GM21423 (cell line): ENCODE measurements around the gene DNAJB6.
A peak's percentile ranks its signal among the peaks of the same experiment; 100 is the strongest.

Source experiments
- ATAC-seq: cut with Tn5 transposase; IDR thresholded peaks from one replicate; pipeline ENCODE4 v1.9.1; 2021; ENCODE audit warnings: mild to moderate bottlenecking, moderate library complexity; ENCODE audit not compliant: unreplicated experiment

The DNAJB6 gene

DNA sequence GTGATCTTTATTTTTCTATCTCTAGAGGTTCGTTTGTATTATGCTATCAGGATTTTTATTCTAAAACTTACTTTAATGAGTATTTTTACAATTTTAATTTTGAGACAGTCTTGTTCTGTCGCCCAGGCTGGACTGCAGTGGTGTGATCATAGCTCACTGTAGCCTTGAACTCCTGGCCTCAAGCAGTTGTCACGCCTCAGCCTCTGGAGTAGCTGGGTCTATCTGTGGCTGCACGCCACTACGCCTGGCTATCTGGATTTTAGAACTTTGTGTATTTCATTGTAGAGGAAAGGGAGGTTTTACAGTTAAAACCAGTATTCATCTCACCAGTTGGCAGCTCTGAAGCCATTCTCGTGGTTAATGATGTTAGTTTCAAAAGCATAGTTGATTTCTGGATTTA lies 25.9 kb downstream of the DNAJB6 start:
- no peak for ATAC-seq

DNA sequence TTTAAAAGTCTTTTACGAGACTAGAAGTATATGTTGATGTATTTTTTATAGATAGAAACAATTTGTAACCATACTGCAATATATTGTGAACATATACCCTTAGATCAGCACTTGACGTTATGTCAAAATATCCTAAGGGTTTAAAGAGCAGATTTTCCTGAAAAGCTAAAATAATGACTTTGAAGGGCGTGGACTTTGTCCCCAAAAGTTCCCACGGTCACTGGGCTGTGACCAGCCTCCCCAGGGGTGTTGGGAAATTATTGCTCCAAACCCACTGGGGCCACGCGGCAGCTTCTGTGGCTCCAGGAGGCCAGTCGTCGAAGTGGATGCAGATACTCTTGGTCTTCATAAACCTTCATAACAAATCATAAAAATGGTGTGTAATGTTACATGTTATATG lies 29.9 kb downstream of the DNAJB6 start:
- no peak for ATAC-seq

DNA sequence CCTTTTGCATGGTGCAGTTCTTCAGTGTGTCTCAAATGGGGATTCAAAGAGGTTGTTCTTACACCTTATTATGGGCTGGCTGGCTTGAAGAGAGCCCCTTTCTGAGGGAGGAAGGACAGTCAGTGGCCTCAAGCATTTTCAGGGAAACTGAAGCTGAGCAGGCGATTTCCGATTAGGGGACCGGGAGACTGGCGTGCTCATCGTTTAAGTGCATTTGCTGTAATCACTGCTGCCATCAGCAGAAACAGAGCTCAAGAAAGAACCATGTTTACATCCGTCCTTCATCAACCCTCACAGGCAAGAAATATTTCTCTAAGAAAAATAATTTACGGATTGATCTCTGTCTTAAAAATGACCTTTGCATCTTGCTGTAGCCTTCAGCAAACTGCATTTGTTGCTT lies 32.2 kb downstream of the DNAJB6 start:
- no peak for ATAC-seq

DNA sequence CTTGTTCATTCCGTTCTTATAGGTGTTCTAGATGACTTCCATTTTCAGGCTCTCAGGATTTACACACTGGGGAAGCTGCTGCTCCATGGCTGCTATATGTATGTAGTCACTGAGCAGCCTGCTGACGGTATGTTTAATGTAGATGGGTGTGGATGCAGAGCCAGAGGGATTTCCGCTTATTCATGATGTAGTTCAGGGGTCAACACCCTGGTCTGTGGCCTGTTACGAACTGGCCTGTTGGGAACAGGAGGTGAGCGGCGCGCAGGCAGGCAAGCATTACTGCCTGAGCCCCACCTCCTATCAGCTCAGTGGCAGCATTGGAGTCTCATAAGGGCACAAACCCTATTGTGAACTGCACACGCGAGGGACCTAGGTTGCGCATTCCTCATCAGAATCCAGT lies 33.9 kb downstream of the DNAJB6 start:
- ATAC-seq = no peak

DNA sequence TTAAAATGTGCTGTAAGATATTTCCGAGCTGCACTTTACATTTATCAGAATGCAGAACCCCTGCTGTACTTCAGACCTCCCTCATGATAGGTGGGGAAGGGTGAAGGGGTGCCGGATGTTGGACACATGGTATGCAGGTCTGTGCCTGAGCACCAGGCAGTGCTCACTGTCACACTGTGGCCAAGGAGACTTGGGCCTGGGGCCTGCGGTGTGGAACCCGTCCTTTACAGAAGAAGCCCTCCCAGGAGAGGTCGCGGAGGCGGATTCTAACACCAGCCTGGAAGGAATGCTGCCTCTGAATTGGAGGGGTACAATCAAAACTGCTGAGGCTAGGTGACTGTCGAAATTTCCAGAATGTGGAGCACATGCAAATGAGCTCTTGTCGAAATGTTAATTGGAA lies 34.5 kb downstream of the DNAJB6 start:
- ATAC-seq = no peak

DNA sequence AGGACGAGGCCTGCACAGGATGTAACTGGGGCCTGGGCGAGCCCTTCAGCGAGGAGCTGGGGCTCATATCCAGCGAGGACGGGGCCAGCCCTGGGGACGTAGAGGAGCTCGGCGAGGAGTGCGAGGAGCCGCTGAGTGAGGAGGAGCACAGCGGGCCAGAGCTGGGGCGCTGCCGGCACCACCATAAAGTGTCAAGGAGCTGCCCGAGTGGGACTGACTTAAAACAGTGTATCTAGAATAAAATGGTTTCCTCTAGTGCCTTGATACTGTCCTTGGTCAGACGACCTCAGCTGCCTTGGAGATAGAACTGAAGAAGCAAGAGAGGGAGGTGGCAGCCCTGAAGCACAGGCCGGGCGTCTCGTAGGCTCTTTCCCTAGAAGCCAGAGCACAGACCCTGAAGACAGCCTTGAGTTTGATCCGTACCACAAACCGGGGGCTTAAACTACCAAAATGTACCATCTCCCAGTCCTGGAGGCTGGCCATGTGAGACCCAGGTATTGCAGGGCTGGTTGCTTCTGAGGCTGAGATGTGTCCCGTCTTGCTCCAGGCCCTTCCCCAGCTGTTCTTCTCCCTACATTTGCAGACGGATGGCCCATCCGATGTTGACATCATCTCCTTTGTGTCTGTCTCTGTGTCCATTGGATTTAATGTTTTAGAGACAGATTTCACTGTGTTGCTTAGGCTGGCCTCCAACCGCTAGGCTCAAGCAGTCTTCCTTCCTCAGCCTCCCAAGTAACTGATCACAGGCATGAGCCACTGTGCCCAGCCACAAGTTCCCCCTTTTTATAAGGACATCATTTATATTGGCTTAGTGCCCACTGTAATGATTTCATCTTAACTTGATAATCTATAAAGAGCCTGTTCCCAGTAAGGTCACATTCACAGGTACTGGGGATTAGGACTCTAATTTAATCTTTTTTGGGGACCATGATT lies 35.8 kb downstream of the DNAJB6 start:
- no peak for ATAC-seq

DNA sequence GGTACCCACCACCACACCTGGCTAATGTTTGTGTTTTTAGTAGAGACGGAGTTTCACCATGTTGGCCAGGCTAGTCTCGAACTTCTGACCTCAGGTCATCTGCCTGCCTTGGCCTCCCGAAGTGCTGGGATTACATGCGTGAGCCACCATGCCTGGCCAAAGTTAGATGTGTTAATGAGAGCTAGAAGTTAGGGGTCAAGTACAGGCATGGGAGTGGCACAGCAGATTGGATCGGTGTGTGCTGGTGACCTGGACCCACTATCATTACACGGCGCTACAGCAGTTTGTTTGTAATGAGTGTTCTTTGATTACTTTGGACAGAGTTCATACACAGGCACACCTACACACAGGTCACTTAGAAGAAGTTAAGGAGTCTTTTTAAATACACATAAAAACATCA lies 36.7 kb downstream of the DNAJB6 start:
- ATAC-seq = no peak

DNA sequence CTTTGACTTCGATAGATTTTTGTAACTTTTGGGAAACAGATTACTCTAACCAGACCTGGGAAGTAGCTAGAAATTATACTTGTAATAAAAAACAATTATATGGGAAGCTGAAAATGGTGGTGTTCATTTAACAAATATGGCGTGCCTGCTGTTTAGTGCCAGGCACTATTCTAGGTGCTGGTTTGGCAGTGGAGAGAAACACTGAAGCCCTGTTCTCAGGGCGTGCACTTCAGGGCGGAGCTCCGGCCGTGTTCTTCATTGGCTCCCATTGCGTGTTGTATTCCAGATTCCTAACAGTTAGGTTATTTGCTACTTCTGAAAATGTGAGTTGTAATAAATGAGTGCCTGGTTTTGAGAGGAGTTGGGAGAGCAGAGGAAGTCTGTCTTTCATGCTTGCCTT lies 38.6 kb downstream of the DNAJB6 start:
- ATAC-seq = no peak

DNA sequence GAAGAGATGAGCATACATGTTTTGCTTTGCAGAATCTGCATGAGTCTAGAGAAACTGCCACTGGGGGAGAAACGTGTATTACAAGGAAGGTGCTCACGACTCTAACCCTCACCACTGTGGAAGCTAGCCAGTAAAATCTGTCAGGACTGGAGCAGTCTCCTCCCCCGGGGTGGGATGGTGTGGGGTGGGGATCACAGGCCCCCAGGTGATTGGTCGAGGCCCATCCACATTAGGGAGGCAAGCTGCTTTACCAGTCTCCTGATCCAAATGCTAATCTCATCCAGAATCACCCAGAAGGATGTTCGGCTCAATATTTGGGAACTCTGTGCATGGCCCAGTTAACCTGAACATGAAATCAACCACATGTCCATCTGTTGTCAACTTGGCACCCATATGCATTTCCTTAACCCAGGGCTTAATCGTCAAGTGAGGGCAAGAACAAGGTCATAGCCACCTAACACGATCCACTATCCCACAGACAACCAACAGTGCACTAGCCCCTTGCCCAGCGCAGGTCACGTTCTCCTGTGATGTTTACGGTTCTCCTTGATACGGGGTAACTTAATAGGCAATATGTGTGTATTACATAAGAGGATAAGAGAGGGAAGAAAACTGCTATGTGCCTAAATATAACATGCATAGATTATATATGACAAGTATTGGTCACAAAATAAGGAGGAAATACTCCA lies 40.8 kb downstream of the DNAJB6 start:
- ATAC-seq = no peak

DNA sequence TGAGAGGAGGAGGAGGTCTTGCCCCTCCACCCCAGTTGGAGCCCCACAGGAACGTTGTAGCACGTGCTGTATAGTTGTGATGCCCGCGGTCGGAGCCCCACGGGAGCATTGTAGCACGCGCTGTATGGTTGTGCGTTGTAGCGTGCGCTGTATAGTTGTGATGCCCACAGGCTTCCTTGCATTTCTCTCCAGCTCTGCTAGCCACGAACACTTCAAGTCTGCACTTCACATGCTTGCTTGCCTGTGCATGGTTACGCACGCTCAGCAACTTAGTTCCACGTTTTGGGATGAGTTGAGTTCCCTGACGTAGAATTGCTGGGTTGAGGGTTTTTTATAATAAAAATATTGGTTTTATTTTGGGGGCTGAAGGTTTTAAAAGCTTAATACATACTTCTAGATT lies 41.6 kb downstream of the DNAJB6 start:
- ATAC-seq = no peak

DNA sequence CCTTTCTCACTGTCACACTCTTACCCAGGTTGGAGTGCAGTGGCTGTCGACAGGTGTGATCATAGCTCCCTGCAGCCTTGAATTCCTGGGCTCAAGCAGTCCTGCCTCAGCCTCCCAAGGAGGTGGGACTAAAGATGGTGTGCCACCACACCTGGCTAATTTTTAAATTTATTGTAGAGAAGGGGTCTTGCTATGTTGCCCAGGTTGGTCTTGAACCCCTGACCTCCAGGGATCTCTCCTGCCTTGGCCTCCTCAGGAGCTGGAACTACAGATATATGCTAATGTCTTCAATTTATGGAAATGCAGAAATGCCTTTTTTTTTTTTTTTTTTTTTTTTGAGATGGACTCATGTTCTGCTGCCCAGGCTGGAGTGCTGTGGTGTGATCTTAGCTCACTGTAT lies 42.7 kb downstream of the DNAJB6 start:
- ATAC-seq = no peak

DNA sequence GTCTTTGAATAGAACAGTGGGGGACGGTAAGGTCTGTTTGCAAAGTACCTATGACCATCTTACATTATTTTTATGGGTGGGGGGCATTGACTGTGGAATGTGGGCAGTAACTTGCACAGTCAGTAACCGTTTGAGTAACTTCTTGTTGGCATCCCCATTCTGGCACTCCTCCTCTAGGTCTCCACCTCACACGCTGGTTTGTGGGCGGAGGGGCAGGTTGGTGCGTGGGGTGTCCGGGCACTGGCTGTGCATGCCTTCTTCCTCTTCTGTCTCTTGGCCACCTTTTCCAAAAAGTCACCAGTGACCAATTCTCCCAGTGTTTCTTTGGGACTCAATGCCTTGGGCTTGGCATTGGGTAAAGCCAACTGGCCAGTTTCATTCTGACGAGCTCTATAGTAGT lies 43.6 kb downstream of the DNAJB6 start:
- ATAC-seq = no peak

DNA sequence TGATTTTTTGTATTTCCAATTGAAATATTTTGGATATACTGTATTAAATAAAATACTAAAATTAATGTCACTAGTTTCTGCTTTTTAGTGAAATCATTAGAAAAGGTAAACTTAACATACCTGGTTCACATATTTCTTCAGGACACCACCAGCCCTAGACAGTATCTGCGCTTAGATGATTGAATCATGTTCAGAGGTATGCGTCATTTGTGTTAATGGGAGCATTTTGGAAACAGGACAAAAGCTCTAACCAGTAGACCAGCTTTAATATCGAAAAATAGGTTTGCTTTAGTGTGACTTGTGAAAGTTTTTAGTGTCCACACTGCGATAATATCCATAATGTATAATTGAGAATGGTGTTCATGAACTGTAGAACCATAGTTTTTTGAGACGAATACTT lies 47.1 kb downstream of the DNAJB6 start:
- ATAC-seq = no peak

DNA sequence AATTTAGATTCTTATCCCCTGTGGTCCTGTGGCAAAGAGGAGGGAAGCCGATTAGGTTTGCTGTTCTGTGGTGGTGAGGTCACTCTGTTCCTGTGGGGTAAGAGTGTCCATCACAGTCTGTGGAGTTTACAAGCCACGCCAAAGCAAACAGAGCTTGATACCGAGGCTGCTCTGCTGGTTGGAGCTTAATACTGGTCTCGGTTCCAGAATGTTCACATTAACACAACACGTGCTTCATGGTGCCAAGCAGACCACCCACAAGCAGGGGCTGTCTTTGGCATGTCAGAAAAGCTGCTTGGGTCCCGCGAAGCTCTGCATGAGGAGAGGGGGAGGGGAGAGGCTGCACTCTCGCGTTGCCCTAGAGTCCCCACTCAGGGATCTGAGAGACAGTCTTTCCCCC lies 47.5 kb downstream of the DNAJB6 start:
- ATAC-seq = no peak

DNA sequence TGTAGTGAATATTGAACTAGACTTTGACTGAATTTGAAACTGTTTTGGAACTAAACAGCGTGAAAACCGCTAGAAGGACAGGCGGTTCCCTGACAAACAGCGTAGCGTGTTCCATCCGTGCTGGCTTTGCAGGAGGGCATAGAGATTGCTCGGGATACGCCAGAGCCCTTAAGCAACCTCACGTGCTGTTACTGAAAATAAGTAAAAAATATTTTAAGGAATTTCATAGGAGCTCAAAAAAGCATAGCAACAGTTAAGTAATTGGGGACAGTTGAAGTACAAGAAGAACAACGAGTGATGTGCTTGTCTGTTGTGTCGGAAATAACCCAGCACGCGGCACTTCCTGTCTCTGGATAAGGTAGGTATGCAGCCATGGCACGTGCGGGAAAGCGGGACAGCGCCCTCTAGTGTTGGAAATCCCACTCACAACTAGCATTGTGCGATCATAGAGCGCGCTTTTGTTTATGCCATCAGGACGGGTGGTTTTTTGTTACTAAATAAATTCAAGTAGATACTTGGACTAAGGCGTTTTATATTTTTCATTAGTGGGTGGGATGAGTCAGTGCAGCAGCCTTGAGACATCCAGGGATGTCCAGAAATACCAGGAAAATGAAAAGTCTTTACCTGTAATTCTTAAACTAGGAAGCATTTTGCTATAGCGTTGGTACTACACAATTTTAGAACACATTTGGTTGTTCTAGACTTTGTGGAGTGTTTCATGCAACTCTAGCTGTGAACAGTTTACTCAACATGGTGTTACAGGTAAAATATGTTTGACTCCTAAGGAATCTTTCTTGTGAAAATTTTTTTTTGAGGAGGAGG lies 50.4 kb downstream of the DNAJB6 start:
- peak; percentile 82 for ATAC-seq

DNA sequence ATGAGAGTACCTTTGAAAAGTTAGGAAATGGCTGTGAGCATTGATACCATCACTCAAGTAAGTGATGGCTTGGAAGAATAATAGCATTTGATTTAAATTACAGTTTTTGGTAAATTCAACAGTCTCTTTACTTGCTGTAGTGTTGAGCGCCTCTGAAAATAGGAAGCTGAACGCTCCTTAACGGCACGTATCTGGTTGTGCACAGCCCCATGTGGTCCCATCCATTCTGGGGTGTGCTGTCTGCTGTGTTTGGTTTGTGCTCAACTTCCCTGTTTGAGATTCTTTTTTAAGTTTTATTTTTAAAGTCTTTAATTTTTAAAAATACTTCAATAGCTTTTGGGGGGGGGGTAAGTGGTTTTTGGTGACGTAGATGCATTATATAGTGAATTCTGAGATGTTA lies 51.5 kb downstream of the DNAJB6 start:
- no peak for ATAC-seq

DNA sequence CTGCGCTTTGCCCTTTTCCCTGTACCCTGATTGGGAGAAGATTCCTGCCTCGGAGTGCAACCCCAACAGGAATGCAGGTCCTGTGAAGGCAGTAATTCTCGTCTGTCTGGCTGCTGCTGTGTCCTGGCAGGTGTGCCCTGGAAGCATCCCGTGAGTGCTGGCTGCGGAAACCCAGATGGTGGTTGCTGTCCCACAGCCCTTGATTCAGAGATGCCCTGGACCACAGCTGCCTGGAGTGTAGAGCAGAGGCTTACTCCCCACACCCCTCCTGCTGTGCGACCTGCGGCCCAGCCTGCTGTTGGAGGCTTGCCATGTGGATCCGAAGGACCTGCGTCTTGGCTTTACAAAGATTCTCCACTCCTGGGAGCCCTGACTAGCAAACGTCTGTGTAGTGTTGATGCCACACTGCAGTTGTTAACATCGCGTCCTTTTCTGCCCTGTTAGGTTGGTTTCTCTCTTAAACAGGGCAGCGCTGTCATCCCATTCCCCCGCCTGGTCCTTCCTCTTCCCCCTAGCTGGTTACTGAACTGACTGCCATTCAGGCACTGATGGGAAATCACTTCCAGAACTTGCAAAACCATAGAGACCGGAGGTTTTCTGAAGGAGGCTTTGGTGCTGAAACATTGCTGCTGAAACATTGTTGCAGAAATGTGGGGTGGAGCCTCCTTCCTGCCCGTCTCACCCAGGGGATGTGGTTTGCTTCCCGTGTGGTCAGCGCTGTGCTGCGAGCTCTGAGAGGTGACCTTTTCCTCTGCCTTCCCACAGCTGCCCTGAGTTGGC lies 53.3 kb downstream of the DNAJB6 start:
- ATAC-seq = no peak

DNA sequence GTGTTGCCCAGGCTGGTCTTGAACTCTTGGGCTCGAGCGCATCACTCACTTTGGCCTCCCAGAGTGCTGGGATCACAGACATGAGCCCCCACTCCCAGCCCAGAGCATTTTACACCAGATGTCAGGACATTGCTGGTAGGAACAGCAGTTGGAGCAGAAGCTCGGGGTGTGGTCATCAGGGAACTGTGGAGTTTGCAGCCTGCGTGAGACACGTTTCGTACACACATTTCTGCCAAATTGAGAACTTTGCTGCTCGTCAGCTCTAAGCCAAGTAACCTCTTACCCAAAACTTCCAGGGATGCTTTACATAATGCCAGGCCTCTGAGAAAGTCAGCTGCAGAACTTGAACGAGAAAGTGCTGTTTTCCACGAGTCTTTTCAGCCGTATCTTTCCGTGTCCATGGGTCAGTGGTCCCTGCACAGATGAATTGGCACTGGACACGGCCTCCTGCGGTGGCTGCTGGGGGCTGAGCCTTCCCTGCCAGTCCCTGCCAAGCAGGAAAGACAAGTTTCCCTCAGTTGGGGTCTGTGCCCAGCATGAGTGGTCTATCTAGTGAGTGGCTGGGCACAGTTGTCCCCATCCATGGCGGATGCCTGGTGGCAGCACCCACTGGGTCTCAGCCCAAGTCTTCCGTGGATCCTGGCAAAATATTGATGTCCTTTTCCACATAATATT lies 54.4 kb downstream of the DNAJB6 start:
- ATAC-seq = no peak

DNA sequence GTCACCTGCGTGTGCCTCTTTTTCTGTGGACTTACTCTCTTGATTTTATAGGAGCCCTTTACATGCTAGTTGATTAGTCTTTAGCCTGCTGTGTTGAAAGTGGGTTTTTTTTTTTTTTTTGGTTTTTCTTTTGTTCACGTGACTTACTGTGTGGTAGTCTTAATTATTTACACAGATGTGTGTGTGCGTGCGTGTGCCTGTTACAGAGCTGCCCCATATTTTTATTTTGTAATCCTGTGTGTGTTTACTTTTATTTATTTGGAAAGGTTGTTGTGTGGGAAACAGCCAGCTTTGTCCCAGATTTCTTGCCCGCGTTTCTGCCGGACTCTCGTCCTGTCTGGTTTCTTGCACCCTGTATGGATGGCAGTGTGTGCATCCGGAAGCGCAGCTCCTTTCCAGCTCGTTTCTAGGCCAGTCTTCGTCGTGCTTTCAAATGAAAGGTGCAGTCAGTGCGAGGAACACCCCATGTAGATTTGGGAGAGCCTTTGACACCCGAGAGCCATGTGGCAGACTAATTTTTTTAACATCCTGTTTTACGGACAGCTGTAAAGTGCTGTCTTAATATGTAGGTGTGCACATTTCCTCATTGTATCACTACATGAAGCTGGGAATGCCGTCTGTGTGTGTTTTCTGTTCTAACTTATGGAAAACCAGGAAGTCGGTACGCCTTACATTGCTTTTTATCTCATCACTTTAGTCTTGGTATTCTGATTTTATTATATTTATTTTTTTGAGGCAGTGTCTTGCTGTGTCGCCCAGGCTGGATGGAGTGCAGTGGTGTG lies 55.6 kb downstream of the DNAJB6 start:
- no peak for ATAC-seq
